ENCODE data around the gene CDK2.

CDK2 gene

DNA sequence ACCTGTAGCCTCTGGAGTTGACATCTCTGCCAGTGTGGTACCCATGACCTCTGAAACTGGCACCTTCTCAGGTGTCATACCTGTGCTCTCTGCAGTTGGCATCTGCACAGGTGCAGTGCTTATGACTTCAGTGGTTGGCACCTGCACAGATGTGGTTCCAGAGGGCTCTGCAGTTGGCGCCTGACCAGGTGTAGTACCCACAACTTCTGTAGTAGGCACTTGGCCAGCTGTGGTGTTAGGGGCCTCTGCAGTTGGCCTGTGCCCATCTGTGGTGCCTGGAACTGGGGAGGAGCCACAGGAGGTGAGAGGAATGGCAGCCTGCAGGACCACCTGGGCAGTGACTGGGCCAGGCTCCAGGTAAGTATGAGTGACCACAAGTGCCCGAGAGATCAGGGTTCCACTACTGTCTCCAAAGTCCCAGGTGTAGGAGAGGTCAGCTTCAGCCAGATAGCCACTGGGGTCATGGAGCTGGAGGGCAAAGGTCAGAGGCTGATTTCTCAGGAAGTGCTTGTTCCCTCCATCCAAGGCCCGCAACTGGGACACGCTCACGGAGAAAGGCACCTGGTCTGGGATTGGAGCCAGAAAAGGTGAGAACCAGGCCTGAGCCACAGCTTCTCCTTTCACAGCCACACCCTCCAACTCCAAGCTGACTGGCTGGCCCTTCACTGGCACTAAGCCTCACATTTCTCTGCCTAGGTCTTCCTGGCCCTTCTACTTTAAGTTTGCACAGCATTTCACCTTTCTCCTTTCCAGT, 9.3 kb upstream of the CDK2 start:
- H3K56ac ChIP-seq (ENCODE audit: low read length) = no peak overlapping the region
- no peak overlapping the region for H3K9ac ChIP-seq (ENCODE audit: low read length)
- no peak overlapping the region for H2BK120ac ChIP-seq (ENCODE audit: low read depth, low read length)
- no peaks in the 10 kb centered on the region for H3K79me2 ChIP-seq (ENCODE audit: control insufficient read depth, insufficient read depth, low read length)
- no peak overlapping the region for H3K23ac ChIP-seq (ENCODE audit: low read length)
- no peak overlapping the region for H3K27ac ChIP-seq (ENCODE audit: low read depth, low read length)
- H3K18ac ChIP-seq (ENCODE audit: low read length) = no peak overlapping the region
- H4K8ac ChIP-seq (ENCODE audit: low read depth, low read length) = no peak overlapping the region
- no peak overlapping the region for H2BK15ac ChIP-seq (replicated peaks; ENCODE audit: low read depth)
- WGBS (ENCODE audit: extremely low coverage, insufficient coverage, low lambda C conversion rate) = no CpG with 5 or more reads among the region's 5 CpGs
- H3K4me2 ChIP-seq (ENCODE audit: low read length) = no peak overlapping the region
- H2BK5ac ChIP-seq (ENCODE audit: low read length) = no peak overlapping the region
- H3K4ac ChIP-seq (ENCODE audit: low read depth, low read length) = no peak overlapping the region
- H4K5ac ChIP-seq (ENCODE audit: low read length) = no peak overlapping the region
- no peaks in the 10 kb centered on the region for H3K27me3 ChIP-seq (ENCODE audit: insufficient read depth, low read length, poor library complexity)
- peaks cover 2% of the 10 kb centered on the region for H3K36me3 ChIP-seq (ENCODE audit: control insufficient read depth, insufficient read depth, low read length)
- no peak overlapping the region for H2AK5ac ChIP-seq (ENCODE audit: low read length)
- DNase-seq = no peak
- H3K79me1 ChIP-seq (ENCODE audit: low read length) = no peaks in the 10 kb centered on the region
- H3K4me1 ChIP-seq (ENCODE audit: control insufficient read depth, low read depth, low read length) = no peaks in the 10 kb centered on the region
- no peak overlapping the region for H3K4me3 ChIP-seq (ENCODE audit: low read length)

DNA sequence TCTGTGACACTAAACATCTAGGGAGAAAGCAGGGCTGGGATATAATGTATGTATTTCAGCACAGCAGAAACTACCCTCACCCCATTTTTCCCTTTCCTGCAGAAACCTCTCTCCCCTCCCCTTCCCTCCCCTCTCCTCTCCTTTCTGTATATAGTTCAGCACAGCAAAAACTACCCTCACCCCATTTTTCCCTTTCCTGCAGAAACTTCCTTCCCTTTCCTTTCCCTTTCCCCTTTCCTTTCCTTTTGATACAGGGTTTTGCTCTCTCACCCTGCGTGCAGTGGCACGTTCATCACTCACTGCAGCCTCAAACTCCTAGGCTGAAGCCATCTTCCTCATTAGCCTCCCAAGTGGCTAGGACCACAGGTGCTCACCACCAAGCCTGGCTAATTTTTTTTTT, 2.9 kb upstream of the CDK2 start:
- H3K4me2 ChIP-seq (ENCODE audit: low read length) = no peak overlapping the region
- H3K23ac ChIP-seq (ENCODE audit: low read length) = no peak overlapping the region
- H2BK15ac ChIP-seq (replicated peaks; ENCODE audit: low read depth) = no peak overlapping the region
- no peak for DNase-seq
- H2BK5ac ChIP-seq (ENCODE audit: low read length) = no peak overlapping the region
- no peak overlapping the region for H3K27ac ChIP-seq (ENCODE audit: low read depth, low read length)
- H3K79me1 ChIP-seq (ENCODE audit: low read length) = peaks cover 6% of the 10 kb centered on the region
- H3K4ac ChIP-seq (ENCODE audit: low read depth, low read length) = no peak overlapping the region
- peaks cover 15% of the 10 kb centered on the region for H3K79me2 ChIP-seq (ENCODE audit: control insufficient read depth, insufficient read depth, low read length)
- H4K8ac ChIP-seq (ENCODE audit: low read depth, low read length) = no peak overlapping the region
- H2BK120ac ChIP-seq (ENCODE audit: low read depth, low read length) = no peak overlapping the region
- no peak overlapping the region for H3K18ac ChIP-seq (ENCODE audit: low read length)
- H3K36me3 ChIP-seq (ENCODE audit: control insufficient read depth, insufficient read depth, low read length) = peaks cover 2% of the 10 kb centered on the region
- H3K27me3 ChIP-seq (ENCODE audit: insufficient read depth, low read length, poor library complexity) = no peaks in the 10 kb centered on the region
- no peak overlapping the region for H3K56ac ChIP-seq (ENCODE audit: low read length)
- no CpG with 5 or more reads among the region's 2 CpGs for WGBS (ENCODE audit: extremely low coverage, insufficient coverage, low lambda C conversion rate)
- H3K4me3 ChIP-seq (ENCODE audit: low read length) = no peak overlapping the region
- no peak overlapping the region for H4K5ac ChIP-seq (ENCODE audit: low read length)
- H3K9ac ChIP-seq (ENCODE audit: low read length) = no peak overlapping the region
- no peak overlapping the region for H2AK5ac ChIP-seq (ENCODE audit: low read length)
- peaks cover 16% of the 10 kb centered on the region for H3K4me1 ChIP-seq (ENCODE audit: control insufficient read depth, low read depth, low read length)

DNA sequence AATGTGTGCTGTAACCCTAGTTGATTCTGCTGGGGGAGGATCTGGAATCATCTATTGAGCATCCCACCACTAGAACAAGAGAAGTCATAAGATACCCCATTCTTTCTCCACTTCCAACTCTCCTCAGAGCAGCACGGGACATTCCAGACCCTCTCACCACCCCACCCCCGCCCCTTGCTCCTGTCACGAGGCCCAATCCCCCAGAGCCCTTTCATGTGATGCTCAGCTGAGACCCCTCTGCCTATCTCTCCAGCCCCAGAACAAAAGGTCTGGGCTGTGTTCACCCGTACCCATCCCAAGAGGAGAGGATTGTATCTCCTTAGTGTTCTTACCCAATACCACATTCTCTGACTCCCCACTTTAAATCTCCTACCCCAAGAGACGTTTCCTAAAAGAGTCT, 1.4 kb upstream of the CDK2 start:
- Histone ChIP-seq H3K4me1 (ENCODE audit: control insufficient read depth, low read depth, low read length) (peaks cover 16% of the 10 kb centered on the region), H3K23ac (ENCODE audit: low read length) (no peak overlapping the region), H3K79me2 (ENCODE audit: control insufficient read depth, insufficient read depth, low read length) (peaks cover 15% of the 10 kb centered on the region), H2BK5ac (ENCODE audit: low read length) (no peak overlapping the region), H3K27ac (ENCODE audit: low read depth, low read length) (no peak overlapping the region), H3K79me1 (ENCODE audit: low read length) (peaks cover 8% of the 10 kb centered on the region), H3K4me2 (ENCODE audit: low read length) (peak overlapping the region; percentile 15), H2BK15ac (replicated peaks; ENCODE audit: low read depth) (no peak overlapping the region), H3K36me3 (ENCODE audit: control insufficient read depth, insufficient read depth, low read length) (peaks cover 2% of the 10 kb centered on the region), H3K4me3 (ENCODE audit: low read length) (no peak overlapping the region), H3K27me3 (ENCODE audit: insufficient read depth, low read length, poor library complexity) (no peaks in the 10 kb centered on the region), H3K56ac (ENCODE audit: low read length) (peak overlapping the region; percentile 76), H4K5ac (ENCODE audit: low read length) (no peak overlapping the region), H3K18ac (ENCODE audit: low read length) (no peak overlapping the region), H2BK120ac (ENCODE audit: low read depth, low read length) (no peak overlapping the region), H2AK5ac (ENCODE audit: low read length) (no peak overlapping the region), H3K9ac (ENCODE audit: low read length) (peak overlapping the region; percentile 27), H3K4ac (ENCODE audit: low read depth, low read length) (no peak overlapping the region), H4K8ac (ENCODE audit: low read depth, low read length) (no peak overlapping the region)
- no CpG with 5 or more reads among the region's 5 CpGs for whole genome bisulfite sequencing (ENCODE audit: extremely low coverage, insufficient coverage, low lambda C conversion rate)
- peak; percentile 34 for DNase-seq

DNA sequence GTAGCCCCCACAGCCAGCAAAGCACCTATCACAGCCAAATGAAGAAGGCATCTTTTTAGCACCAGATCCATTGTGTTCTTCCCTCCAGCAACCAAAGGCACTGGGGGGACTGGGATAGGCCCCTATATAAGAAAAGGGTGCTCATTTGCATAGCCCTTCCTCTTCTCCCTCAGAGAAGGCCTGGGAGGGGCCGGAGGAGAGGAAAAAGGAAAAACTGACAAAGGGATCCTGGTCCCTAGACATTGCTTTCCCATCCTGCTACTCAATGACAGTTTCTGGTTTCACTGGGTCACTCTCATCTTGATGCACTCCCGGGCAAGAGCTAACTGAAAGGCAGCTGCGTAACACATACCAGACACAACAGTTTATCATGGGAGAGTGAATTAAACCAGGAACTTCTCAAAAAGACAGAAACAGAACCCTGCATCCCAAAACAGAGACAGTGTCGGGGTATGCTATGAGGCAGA, 656 bp upstream of the CDK2 start, which contains the start of gene PMEL:
TSS of gene PMEL (minus strand) at position 102 of the 467 bp plus-strand sequence. CDS start at position 71, 31 bp downstream.
- H3K56ac ChIP-seq (ENCODE audit: low read length) = peak within 1 kb of the TSS; percentile 93
- no peak within 1 kb of the TSS for H2BK15ac ChIP-seq (replicated peaks; ENCODE audit: low read depth)
- H4K5ac ChIP-seq (ENCODE audit: low read length) = no peak within 1 kb of the TSS
- DNase-seq = peak; percentile 56
- H3K27ac ChIP-seq (ENCODE audit: low read depth, low read length) = peak within 1 kb of the TSS; percentile 84
- peaks cover 8% of the 10 kb centered on the region for H3K79me1 ChIP-seq (ENCODE audit: low read length)
- no peak within 1 kb of the TSS for H3K23ac ChIP-seq (ENCODE audit: low read length)
- peaks cover 2% of the 10 kb centered on the region for H3K36me3 ChIP-seq (ENCODE audit: control insufficient read depth, insufficient read depth, low read length)
- H3K4me1 ChIP-seq (ENCODE audit: control insufficient read depth, low read depth, low read length) = peaks cover 16% of the 10 kb centered on the region
- H3K9ac ChIP-seq (ENCODE audit: low read length) = peak within 1 kb of the TSS; percentile 92
- H2BK120ac ChIP-seq (ENCODE audit: low read depth, low read length) = no peak within 1 kb of the TSS
- no CpG with 5 or more reads among the region's 4 CpGs for WGBS (ENCODE audit: extremely low coverage, insufficient coverage, low lambda C conversion rate)
- H2AK5ac ChIP-seq (ENCODE audit: low read length) = no peak within 1 kb of the TSS
- peak within 1 kb of the TSS; percentile 91 for H3K18ac ChIP-seq (ENCODE audit: low read length)
- no peaks in the 10 kb centered on the region for H3K27me3 ChIP-seq (ENCODE audit: insufficient read depth, low read length, poor library complexity)
- H4K8ac ChIP-seq (ENCODE audit: low read depth, low read length) = no peak within 1 kb of the TSS
- peak within 1 kb of the TSS; percentile 86 for H3K4me3 ChIP-seq (ENCODE audit: low read length)
- no peak within 1 kb of the TSS for H3K4ac ChIP-seq (ENCODE audit: low read depth, low read length)
- H2BK5ac ChIP-seq (ENCODE audit: low read length) = peak within 1 kb of the TSS; percentile 76
- peak within 1 kb of the TSS; percentile 93 for H3K4me2 ChIP-seq (ENCODE audit: low read length)
- peaks cover 15% of the 10 kb centered on the region for H3K79me2 ChIP-seq (ENCODE audit: control insufficient read depth, insufficient read depth, low read length)

DNA sequence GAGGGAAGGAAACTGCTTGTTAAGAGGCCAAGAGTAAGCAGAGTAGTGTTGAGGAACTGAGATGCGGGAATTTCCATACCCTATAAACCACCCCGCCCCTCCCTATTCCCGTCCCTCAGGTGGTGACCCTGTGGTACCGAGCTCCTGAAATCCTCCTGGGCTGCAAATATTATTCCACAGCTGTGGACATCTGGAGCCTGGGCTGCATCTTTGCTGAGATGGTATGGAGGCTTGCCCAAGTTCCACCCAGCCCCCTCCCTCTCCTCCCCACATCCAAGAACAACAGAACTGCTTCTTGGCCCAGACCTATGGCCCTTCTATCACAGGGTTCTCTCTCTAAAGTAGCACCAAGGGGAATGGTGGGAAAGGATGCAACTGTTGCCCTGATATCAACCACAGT, 2.7 kb downstream of the CDK2 start:
- Histone ChIP-seq H3K4me2 (ENCODE audit: low read length) (no peak overlapping the region), H3K4ac (ENCODE audit: low read depth, low read length) (no peak overlapping the region)

More for the DNA sequence above, 2.7 kb downstream of the CDK2 start:
- Histone ChIP-seq H2BK15ac (replicated peaks; ENCODE audit: low read depth) (no peak overlapping the region), H3K9ac (ENCODE audit: low read length) (no peak overlapping the region), H2BK120ac (ENCODE audit: low read depth, low read length) (no peak overlapping the region), H4K5ac (ENCODE audit: low read length) (no peak overlapping the region), H3K18ac (ENCODE audit: low read length) (no peak overlapping the region), H3K23ac (ENCODE audit: low read length) (no peak overlapping the region), H3K27me3 (ENCODE audit: insufficient read depth, low read length, poor library complexity) (no peaks in the 10 kb centered on the region), H3K79me2 (ENCODE audit: control insufficient read depth, insufficient read depth, low read length) (peaks cover 17% of the 10 kb centered on the region), H3K36me3 (ENCODE audit: control insufficient read depth, insufficient read depth, low read length) (peaks cover 5% of the 10 kb centered on the region), H3K79me1 (ENCODE audit: low read length) (peaks cover 8% of the 10 kb centered on the region), H3K4me1 (ENCODE audit: control insufficient read depth, low read depth, low read length) (peaks cover 19% of the 10 kb centered on the region), H3K56ac (ENCODE audit: low read length) (no peak overlapping the region), H2BK5ac (ENCODE audit: low read length) (no peak overlapping the region), H3K4me3 (ENCODE audit: low read length) (no peak overlapping the region), H2AK5ac (ENCODE audit: low read length) (no peak overlapping the region), H3K27ac (ENCODE audit: low read depth, low read length) (no peak overlapping the region), H4K8ac (ENCODE audit: low read depth, low read length) (no peak overlapping the region)
- DNase-seq = no peak
- no CpG with 5 or more reads among the region's 4 CpGs for WGBS (ENCODE audit: extremely low coverage, insufficient coverage, low lambda C conversion rate)

Data from mesendoderm (in vitro differentiated cells).